ENCODE data around the gene MFF. TPM values are rescaled to one million over a fixed set of nuclear protein-coding genes. Genes with fewer than 3 reads are reported as not detected.
A peak's percentile ranks its signal among the peaks of the same experiment; 100 is the strongest.
"Not testable (repeated sequence)": the region's sequence is repeated elsewhere in the genome, so short reads cannot be mapped to it uniquely, and the experiment has no call there.

Gene MFF
- total RNA-seq, 1 experiment from 2014 or later = 152 TPM

DNA sequence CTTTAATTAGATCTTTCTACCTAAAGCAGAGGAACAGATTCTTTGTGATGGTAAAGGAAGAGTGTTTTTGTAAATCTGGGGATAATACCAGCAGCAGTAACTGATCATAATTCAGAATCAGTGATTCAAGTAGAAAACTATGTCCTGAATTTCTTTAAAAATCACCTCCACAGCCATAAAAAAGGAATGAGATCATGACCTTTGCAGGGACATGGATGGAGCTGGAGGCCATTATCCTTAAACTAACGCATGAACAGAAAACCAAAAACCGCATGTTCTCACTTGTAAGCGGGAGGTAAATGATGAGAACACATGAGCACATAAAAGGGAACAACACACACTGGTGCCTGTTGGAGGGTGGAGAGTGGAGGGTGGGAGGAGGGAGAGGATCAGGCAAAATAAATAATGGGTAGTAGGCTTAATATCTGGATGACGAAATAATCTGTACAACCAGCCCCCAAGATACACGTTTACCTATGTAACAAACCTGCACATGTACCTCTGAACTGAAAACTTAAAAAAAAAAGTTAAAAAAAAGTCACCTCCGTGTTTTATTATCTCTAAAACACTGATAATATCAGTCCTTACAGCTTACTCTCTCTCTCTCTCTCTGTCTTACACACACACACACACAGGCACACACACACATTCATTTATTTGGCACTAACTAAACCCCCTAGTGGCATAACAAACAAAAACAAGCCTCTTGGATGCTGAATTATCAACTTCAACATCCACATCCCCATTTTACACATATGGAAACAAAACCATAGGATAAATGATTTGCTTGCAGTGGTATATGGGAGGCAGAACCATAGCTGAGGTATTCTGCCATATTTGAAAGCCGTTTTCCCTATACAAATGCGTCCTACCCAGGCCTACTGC is 52.7 kb downstream of the MFF start:
- peak; percentile 23 for DNase-seq (ENCODE audit: low spot score)

DNA sequence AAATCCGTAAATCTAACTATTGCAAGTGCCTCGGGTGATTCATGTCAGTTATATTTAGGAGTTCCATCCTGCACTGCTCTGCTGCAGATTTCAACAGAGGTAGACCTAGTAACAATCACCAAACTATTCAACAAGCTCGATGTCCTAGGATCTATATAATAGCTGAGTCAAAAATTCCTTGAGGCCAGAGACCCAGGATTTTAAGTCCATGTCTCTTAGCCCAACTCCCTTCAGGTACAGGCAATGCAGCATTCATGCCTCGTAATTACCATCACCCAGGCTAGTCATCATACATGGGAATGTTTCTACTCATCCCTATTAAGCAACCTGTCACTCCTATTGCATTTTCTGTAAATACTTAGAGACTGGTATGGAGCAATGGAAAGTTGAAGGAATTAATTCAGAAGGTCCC is 53.3 kb downstream of the MFF start:
- no peak for DNase-seq (ENCODE audit: low spot score)

- DNase-seq (ENCODE audit: low spot score) = no peak
These were observed 54.0 kb downstream of the MFF start, which contains the start of gene TM4SF20 for GRCh38 chr2:227379095-227379494. Gene TM4SF20, minus strand, starts transcription at chr2:227379306. Its CDS starts 38 bp downstream, at chr2:227379268.

DNA sequence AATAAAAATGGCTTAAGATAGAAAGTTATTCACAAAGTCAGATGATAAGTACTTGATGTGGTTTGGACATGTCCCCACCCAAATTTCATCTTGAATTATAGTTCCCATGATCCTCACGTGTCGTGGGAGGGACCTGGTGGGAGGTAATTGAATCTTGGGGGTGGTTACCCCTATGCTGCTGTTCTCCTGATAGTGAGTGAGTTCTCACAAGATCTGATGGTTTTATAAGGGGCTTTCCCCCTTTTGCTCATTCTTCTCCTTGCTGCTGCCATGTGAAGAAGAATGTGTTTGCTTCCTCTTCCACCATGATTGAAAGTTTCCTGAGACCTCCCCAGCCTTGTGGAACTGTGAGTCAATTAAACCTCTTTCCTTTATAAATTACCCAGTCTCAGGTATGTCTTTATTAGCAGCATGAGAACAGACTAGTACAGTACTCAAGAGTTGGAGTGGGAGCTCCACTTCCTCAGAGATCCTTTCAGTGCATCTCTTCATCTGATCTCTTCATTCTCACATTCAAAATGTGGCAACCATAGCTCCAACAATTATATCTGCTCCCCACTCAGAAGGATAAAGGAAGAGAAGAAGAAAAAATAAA is 57.3 kb downstream of the MFF start:
- not testable (repeated sequence) for DNase-seq (ENCODE audit: low spot score)

DNA sequence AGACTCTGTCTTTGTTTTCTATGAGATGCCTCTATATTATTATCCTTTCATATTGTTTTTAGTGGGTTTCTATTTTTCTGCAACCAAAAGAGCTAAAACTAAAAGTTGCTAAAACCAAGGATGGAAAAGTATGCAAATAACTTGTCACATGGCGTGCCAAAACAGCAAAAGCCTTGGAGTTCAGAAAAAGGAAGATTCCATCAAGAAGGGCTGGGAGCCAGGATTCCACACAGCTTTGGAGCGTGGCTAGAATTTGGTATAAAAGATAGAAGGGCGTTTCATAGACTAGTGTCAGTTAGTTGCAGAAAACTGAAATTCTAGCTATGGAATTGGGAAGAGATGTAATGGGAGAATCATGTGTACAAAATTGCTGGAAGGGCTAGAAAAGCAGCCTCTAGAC is 58.6 kb downstream of the MFF start:
- no peak for DNase-seq (ENCODE audit: low spot score)

- DNase-seq (ENCODE audit: low spot score) = no peak
These were observed 61.6 kb downstream of the MFF start for GRCh38 chr2:227386630-227387029.

- DNase-seq (ENCODE audit: low spot score) = not testable (repeated sequence)
These were observed 62.5 kb downstream of the MFF start, which contains the start of gene SCYGR1 for GRCh38 chr2:227387583-227387982. Gene SCYGR1, minus strand, starts transcription at chr2:227387949. Its CDS starts 0 bp downstream, at chr2:227387949.

DNA sequence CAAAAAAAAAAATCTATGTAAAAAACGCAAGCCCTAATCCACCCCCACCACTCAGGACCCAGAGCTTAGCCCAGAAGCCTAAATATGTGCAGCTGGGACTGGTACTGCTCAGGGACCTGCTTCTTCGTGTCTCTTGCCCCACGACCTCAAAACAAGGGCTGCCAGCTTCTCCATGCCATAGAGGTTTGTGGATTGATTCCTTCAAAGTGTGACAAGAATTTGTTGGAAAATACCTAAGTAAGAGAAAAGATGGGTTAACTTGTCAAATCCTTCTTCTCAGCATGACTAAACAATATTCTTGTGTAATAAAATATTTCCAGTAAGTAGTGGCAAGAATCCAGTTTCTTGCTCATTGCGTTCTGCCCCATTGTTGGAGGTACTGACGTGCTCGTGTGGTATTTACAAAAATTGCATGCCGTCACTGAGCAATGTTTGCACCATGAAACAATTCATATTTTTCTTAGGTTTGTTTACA is 63.5 kb downstream of the MFF start:
- peak; percentile 84 for DNase-seq (ENCODE audit: low spot score)

- DNase-seq (ENCODE audit: low spot score) = no peak
These were observed 64.2 kb downstream of the MFF start for GRCh38 chr2:227389231-227389630.

DNA sequence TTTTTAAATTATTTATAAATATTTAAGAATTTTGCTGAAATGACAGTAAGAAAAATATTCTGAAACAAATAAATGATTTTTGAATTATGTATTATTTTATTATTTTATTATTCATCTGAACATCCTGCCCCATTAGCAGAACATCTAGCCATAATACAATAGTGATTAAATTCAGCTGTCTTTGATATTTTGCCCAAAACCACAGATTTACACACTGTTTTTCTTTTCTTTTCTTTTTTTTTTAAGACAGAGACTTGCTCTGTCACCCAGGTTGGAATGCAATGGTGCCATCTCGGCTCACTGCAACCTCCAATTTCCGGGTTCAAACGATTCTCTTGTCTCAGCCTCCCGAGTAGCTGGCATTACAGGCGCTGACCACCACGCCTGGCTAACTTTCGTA is 64.6 kb downstream of the MFF start:
- DNase-seq (ENCODE audit: low spot score) = no peak

- no peak for DNase-seq (ENCODE audit: low spot score)
These were observed 65.6 kb downstream of the MFF start for GRCh38 chr2:227390468-227391256.

DNA sequence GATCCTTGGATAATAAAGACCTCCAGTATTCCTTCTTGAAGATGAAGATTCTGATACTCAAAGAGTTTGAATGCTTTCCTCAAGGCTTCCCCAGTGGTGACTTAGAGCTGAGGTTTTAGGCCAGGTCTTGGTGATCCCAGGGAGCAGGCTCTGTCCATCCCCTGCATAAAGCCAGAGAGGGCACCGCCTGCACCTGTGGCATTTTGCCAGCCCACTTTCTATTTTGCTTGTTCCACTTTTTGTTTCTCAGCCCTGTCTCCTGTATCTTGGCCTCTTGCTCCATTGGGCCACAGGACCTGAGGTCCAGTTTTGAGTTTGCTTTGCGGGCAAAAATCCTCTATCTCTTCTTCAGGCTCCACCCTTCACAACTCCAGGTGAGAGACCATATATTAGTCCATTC is 69.3 kb downstream of the MFF start:
- no peak for DNase-seq (ENCODE audit: low spot score)

DNA sequence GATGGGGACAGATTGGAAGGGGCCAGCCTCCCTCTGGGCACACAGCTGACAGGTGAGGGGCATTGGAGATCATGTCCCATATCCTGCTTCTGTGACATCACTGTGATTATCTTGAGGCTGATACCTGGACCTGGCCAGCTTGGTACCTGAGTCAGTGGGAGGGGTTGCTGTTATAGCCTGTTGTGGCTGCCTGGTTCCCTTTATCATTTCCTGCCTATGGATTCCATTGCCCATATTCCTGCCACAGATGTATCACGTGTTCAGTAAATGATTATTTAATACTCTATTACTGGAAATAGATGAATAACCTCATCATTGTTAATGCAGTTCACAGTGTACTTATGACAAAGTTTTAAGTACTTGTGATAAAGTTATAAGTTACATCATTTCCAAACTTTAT is 70.5 kb downstream of the MFF start:
- no peak for DNase-seq (ENCODE audit: low spot score)

- no peak for DNase-seq (ENCODE audit: low spot score)
These were observed 72.5 kb downstream of the MFF start for GRCh38 chr2:227397562-227397961.

GRCh38 chr2:227398684-227399670 is 73.9 kb downstream of the MFF start:
- DNase-seq (ENCODE audit: low spot score) = no peak

- DNase-seq (ENCODE audit: low spot score) = no peak
These were observed 76.5 kb downstream of the MFF start for GRCh38 chr2:227401550-227401949.

DNA sequence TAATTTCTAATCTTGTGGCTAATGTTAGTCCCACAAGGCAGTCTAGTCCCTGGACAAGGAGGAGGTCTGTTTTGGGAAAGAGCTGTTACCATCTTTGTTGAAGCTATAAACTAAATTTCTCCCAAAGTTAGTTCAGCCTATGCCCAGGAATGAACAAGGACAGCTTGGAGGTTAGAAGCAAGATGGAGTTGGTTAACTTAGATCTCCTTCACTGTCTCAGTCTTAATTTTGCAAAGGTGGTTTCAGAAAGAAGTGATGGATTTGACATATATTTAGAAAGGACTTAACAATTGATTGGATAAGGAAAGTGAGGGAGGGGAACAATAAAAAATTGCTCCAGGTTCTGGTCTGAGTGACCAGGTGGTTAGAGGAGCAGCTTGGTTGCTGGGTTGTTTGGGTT is 77.3 kb downstream of the MFF start:
- no peak for DNase-seq (ENCODE audit: low spot score)

DNA sequence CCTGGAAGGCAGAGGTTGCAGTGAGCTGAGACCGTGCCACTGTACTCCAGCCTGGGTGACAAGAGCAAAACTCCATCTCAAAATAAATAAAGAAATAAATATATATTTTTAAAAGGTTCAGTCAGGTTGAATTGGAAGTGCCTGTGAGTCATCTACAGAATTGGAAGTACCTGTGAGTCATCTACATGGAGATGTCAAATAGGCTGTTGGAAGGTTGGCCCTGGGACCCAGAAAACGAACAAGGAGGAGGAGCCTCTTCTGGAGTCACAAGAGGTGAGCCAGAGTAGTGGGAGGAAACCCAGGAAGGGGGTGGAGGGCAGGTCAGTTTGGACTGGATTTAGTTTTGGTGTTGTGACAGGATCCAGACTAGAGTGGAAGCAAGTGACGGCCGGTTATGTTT is 77.9 kb downstream of the MFF start:
- DNase-seq (ENCODE audit: low spot score) = no peak

DNA sequence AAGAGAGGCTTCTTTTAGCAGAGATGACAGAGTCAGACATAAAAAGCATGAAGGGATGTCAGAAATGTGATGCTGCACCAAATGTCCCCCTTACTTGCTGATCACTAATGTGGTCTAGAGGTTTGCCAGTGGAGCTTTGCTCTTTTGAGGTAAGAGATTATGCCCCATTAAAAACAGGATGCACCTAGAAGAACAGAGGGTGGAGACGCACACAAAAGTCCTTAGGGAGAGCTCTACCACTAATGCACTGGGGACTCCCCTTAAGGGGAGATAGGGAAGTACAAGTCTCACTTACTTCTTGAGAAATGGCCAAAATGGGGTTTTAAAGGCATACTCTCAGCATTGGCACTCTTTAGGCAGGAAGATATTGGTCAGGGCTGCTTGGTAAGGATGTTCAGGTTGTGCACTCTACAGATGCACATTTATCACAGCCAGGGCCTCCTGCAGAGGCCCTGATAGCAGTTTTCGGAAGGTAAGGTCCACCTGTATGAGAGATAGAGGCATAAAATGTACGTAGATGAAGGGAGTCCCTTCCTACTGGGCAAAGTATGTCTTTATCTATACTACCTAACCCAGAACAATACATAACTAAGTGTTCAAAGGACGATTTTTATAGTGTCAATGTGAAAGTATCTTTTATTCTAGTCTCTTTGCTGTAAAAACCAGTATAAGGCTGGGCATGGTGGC is 79.7 kb downstream of the MFF start:
- no peak for DNase-seq (ENCODE audit: low spot score)

Measured in H4 (cell line).